Common myeloid progenitor, CD34-positive (primary cell): ENCODE results near the gene RNF141.

Source experiments
- CTCF ChIA-PET: fragments of 350-600 bp; sonication (Branson Sonifier 250); formaldehyde crosslinking; loops from one replicate; lab custom pipeline; 2021; ENCODE audit warnings: antibody characterized with exemption; lab: Charles Lee
- POLR2A ChIA-PET: fragments of 350-600 bp; sonication (Branson Sonifier 250); formaldehyde crosslinking; loops from one replicate; lab custom pipeline; 2021; ENCODE audit warnings: antibody characterized with exemption; lab: Charles Lee
- DNase-seq, 3 donors: peaks; one replicate each; pipeline versions ENCODE4 v3.0.0 to v3.0.0-alpha.2; 2013
- H3K27ac ChIP-seq, 2 experiments: 1 replicate in 1 of 2; 2 replicates in 1 of 2; pipeline ENCODE4 v1.7.0; 2013; ENCODE audit warnings: inconsistent platforms in 2 of 2, low read length in 2 of 2, mild to moderate bottlenecking in 2 of 2, low read depth in 1 of 2, moderate library complexity in 1 of 2; ENCODE audit not compliant: severe bottlenecking in 2 of 2, insufficient read depth in 1 of 2, poor library complexity in 1 of 2
- H3K27me3 ChIP-seq, 5 experiments: replicated peaks in 2 of 5; 1 replicate in 3 of 5; 2 replicates in 2 of 5; pipeline versions ENCODE4 v1.6.1 to v1.7.0; 2013; ENCODE audit warnings: low read length in 4 of 5, mild to moderate bottlenecking in 2 of 5, moderate library complexity in 2 of 5, inconsistent platforms in 1 of 5; ENCODE audit not compliant: insufficient read depth in 5 of 5, control insufficient read depth in 4 of 5
- H3K36me3 ChIP-seq, 4 experiments: 1 replicate in 2 of 4; 2 replicates in 2 of 4; pipeline versions ENCODE4 v1.6.1 to v1.7.0; 2013; ENCODE audit warnings: low read length in 3 of 4, control low read depth in 1 of 4, mild to moderate bottlenecking in 1 of 4; ENCODE audit not compliant: control insufficient read depth in 4 of 4, insufficient read depth in 4 of 4
- H3K4me1 ChIP-seq, 4 experiments: 1 replicate in 3 of 4; 2 replicates in 1 of 4; pipeline versions ENCODE4 v1.6.1 to v1.7.1; 2013; ENCODE audit warnings: low read length in 3 of 4, mild to moderate bottlenecking in 3 of 4, control low read depth in 1 of 4, inconsistent platforms in 1 of 4, moderate library complexity in 1 of 4; ENCODE audit not compliant: control insufficient read depth in 4 of 4, insufficient read depth in 4 of 4; ENCODE audit errors: control extremely low read depth in 1 of 4
- H3K4me3 ChIP-seq, 7 experiments: 1 replicate in 4 of 7; 2 replicates in 3 of 7; pipeline versions ENCODE4 v1.5.1 to v1.7.0; 2013; ENCODE audit warnings: mild to moderate bottlenecking in 7 of 7, low read length in 6 of 7, moderate library complexity in 6 of 7, inconsistent platforms in 2 of 7, low read depth in 2 of 7, control low read depth in 1 of 7; ENCODE audit not compliant: insufficient read depth in 4 of 7, control insufficient read depth in 1 of 7; ENCODE audit errors: extremely low read depth in 1 of 7
- H3K9me3 ChIP-seq, 5 experiments: 1 replicate in 4 of 5; 2 replicates in 1 of 5; pipeline versions ENCODE4 v1.6.1 to v1.7.1; 2013; ENCODE audit warnings: low read length in 4 of 5, mild to moderate bottlenecking in 2 of 5, inconsistent platforms in 1 of 5, low read depth in 1 of 5, moderate library complexity in 1 of 5; ENCODE audit not compliant: control insufficient read depth in 4 of 5, insufficient read depth in 2 of 5; ENCODE audit errors: control extremely low read depth in 1 of 5
- WGBS: methylation state at CpG from one replicate; pipeline ENCODE4 v1.1.5; 2013; ENCODE audit not compliant: insufficient coverage; 5-methylcytosine and 5-hydroxymethylcytosine counted together

The RNF141 gene

GRCh38 chr11:10529279-10529678 lies 11.7 kb downstream of the RNF141 start:
- H3K4me1 ChIP-seq, result peaks cover 0 to 9% (median 2%) of the 10 kb centered on the region in 4 experiments
- no peaks in the 10 kb centered on the region for H3K27me3 ChIP-seq
- no peak overlapping the region for H3K4me3 ChIP-seq
- H3K27ac ChIP-seq, result no peak overlapping the region
- peaks cover 25 to 57% (median 32%) of the 10 kb centered on the region in 4 experiments for H3K36me3 ChIP-seq
- DNase-seq, result no peak
- ChIA-PET POLR2A (no interaction called here), CTCF (interaction anchor here (1.1 kb wide), 2 partner anchors 10 to 11 kb away, joined by 3 to 5 read pairs; partner anchors contain the start of gene RNF141)
- WGBS, result 94% methylated on average over 2 of the region's 2 CpGs
- no peaks in the 10 kb centered on the region for H3K9me3 ChIP-seq

DNA sequence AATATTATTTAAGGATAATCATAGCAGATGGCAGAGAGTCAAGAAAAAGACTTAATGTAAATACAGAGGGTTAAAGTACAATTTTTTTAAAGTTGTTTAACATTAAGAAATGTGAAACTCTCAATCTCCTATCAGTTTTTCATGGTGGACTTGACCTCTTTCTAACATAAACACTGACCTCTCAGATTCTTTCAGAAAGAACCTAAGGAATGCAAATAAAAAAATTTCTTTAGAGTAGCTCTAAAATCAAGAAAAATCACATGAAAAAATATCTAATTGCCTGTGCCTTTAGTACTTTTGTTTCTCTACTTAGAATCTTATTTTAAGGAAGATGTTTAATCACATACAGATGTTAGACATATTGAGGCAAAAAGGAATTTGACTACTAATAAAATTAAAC lies 12.9 kb downstream of the RNF141 start:
- ChIA-PET CTCF (interaction anchor here (1.1 kb wide), 2 partner anchors 9 to 13 kb away, joined by 3 to 5 read pairs; partner anchors contain the start of gene RNF141), POLR2A (no interaction called here)
- Histone ChIP-seq H3K4me1 (peaks cover 0 to 9% (median 0%) of the 10 kb centered on the region in 4 experiments), H3K9me3 (no peaks in the 10 kb centered on the region), H3K27ac (no peak overlapping the region), H3K36me3 (peaks cover 27 to 53% (median 32%) of the 10 kb centered on the region in 4 experiments), H3K4me3 (no peak overlapping the region), H3K27me3 (no peaks in the 10 kb centered on the region)
- no peak for DNase-seq

DNA sequence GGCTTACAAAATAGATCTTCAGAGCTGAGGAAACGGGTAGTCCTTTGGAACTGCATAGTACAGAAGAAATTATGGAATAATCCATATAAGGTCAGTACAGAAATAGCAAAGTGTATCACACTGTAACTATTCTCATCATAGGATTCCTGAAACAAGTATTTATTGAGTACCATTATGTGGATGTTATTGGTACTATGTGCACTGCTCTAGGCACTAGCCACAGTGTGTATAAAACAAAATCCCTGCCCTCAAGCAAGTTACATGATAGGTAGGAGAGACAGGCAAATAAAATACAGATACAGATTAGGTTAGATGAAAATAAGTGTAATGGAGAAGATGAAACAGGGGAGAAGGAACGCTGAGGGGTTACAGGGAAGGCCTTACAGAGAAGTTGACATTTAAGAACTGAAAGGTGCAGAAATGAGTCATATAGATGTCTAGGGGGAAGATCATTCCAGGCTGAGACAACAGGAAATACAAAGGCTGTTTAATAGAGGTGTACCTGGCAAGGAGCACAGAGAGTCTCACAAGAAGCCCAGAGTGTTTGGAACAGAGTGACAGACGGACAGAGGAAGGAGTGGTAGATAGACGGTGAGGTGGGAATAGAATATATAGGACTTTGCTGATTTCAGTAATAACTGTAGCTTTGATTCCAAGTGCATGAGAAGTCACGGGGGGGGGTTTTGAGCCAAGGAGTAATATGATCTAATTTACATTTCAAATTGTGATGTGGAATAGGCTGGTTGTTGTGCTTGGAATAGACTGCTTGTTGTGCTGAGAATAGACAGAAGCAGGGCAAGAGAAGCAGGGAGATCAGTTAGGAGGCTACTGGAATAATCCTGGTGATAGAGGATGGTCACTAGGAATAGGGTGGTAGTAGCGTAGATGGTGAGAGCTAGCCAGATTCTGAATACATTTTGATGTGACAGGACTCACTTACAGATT lies 13.7 kb downstream of the RNF141 start:
- Histone ChIP-seq H3K4me3 (no peak overlapping the region), H3K4me1 (peaks cover 0 to 15% (median under 1%) of the 10 kb centered on the region in 4 experiments), H3K27me3 (no peaks in the 10 kb centered on the region), H3K36me3 (peaks cover 29 to 58% (median 31%) of the 10 kb centered on the region in 4 experiments), H3K27ac (no peak overlapping the region), H3K9me3 (no peaks in the 10 kb centered on the region)
- 98% methylated on average over 4 of the region's 6 CpGs for WGBS
- DNase-seq, result no peak
- POLR2A ChIA-PET, result no interaction called here
- CTCF ChIA-PET, result interaction anchor here (0.9 kb wide), 1 partner anchor 10 kb away, joined by 3 read pairs; no protein-coding TSS in a partner anchor

- H3K4me3 ChIP-seq, result no peak overlapping the region
- no peak for DNase-seq
- no peak overlapping the region for H3K27ac ChIP-seq
- ChIA-PET CTCF (interaction anchor here (1.3 kb wide), 1 partner anchor 122 kb away, joined by 3 read pairs; no protein-coding TSS in a partner anchor), POLR2A (no interaction called here)
- peaks cover 0 to 15% (median under 1%) of the 10 kb centered on the region in 4 experiments for H3K4me1 ChIP-seq
- peaks cover 29 to 60% (median 35%) of the 10 kb centered on the region in 4 experiments for H3K36me3 ChIP-seq
- 100% methylated on average over 1 of the region's 1 CpG for WGBS
- no peaks in the 10 kb centered on the region for H3K9me3 ChIP-seq
- no peaks in the 10 kb centered on the region for H3K27me3 ChIP-seq
Observed at GRCh38 chr11:10524471-10524870, 16.5 kb downstream of the RNF141 start.

DNA sequence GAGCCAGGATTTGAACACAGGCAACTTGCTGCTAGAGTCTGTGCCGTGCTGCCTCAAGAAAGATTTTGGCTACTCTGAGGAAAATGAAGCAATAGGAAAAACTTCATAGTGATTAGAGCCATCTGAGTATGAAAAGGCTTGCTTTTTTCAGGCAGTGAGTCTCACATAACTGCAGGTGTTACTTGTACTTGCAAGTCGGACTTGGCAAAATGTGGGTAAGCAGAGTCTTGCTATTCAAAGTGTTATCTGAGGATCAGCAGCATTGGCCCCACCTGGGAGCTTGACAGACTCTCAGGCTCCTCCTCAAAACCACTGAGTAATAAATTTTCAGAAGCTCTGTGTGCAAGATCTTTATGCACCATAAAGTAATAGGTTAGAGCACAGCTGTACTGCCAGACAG lies 18.1 kb downstream of the RNF141 start:
- Histone ChIP-seq H3K27me3 (no peaks in the 10 kb centered on the region), H3K36me3 (peaks cover 23 to 57% (median 28%) of the 10 kb centered on the region in 4 experiments), H3K27ac (no peak overlapping the region), H3K4me1 (peaks cover 0 to 15% (median under 1%) of the 10 kb centered on the region in 4 experiments), H3K4me3 (no peak overlapping the region), H3K9me3 (no peaks in the 10 kb centered on the region)
- POLR2A ChIA-PET, result no interaction called here
- CTCF ChIA-PET, result interaction anchor here (1.1 to 1.3 kb wide), 3 partner anchors 19 to 216 kb away, joined by 3 to 4 read pairs (median 4); partner anchors contain the start of gene RNF141
- WGBS, result 72% methylated on average over 2 of the region's 2 CpGs
- DNase-seq, result peak in 1 of 3 donors; percentile 28

- POLR2A ChIA-PET, result no interaction called here
- WGBS, result 83% methylated on average over 1 of the region's 1 CpG
- Histone ChIP-seq H3K36me3 (peaks cover 21 to 52% (median 27%) of the 10 kb centered on the region in 4 experiments), H3K4me3 (no peak overlapping the region), H3K27me3 (no peaks in the 10 kb centered on the region), H3K27ac (no peak overlapping the region), H3K4me1 (peaks cover 0 to 15% (median under 1%) of the 10 kb centered on the region in 4 experiments), H3K9me3 (no peaks in the 10 kb centered on the region)
- DNase-seq, result no peak
- CTCF ChIA-PET, result no interaction called here
Observed at GRCh38 chr11:10522276-10522675, 18.7 kb downstream of the RNF141 start.
